Activated CD4-positive, alpha-beta T cell treated with anti-CD3 and anti-CD28 coated beads, Interleukin-2, amount 50 U/mL, for 24 hours (primary cell): ENCODE results near the gene NOTCH3.

ENCODE experiments used
- DNase-seq, 2 donors: peaks; one replicate each; pipeline ENCODE4 v3.0.0-alpha.2; 2020; ENCODE audit warnings: low read depth in 1 of 2, low spot score in 1 of 2

Gene NOTCH3

DNA sequence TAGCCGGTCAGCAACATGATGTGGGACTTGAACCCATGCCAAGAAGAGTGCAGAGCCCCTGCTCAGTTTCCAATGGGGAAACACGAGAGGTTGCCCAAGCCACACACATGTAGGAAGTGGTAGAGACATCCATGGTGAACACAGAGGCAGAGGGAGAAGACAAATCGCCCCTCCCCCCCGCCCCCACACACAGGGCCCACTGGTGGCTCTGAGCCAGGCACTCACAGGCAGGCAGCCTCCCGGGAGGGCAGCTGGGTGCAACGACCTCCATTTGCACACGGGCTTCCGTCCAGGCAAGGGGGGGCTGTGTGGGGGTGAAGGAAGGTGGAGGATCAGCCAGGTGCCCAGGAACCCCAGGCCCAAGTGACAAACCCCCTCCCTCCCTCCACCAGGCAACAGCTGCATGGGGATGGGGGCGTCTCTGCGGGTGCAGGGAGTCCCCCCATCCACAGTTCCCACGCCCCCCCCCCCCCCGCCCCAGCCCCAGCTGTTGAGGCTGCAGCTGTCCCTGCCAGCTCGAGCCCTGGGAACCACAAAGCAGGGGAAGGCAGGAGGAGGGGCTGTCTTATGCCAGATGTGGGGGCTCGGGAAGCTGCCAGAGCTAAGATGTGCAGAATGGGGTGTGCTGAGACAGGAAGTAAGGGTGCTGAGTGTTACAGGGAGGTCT is 3.4 kb downstream of the NOTCH3 start:
- DNase-seq = no peak

DNA sequence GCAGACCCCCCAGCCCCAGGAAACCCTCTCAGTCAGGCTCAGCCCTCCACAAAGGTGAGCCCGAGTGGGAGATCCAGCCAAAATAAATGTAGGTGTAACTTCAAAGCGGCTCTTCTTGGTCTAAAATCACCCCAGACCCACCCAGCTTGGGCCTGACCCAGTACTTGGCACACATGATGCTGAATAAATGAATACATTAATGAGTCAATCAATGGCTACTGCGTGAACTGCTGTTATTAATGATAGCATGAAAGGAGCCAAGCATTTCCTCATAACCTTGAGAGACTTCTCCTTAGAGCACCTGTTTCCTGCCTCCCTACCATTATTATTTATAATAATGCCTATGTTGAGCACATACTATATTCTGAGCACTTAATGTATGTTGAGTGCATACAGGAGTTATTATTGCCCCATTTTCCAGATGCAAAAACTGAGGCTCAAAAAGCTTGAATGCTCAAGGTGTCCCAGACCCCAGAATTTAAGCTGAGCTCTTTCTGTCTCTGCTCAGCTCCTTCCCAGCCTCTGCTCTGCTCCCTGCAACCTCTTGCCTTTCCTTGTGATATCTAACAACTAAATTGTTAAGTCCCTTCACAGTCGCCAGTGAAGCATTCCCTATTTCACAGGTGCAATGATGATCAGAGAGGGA is 4.3 kb downstream of the NOTCH3 start:
- no peak for DNase-seq

DNA sequence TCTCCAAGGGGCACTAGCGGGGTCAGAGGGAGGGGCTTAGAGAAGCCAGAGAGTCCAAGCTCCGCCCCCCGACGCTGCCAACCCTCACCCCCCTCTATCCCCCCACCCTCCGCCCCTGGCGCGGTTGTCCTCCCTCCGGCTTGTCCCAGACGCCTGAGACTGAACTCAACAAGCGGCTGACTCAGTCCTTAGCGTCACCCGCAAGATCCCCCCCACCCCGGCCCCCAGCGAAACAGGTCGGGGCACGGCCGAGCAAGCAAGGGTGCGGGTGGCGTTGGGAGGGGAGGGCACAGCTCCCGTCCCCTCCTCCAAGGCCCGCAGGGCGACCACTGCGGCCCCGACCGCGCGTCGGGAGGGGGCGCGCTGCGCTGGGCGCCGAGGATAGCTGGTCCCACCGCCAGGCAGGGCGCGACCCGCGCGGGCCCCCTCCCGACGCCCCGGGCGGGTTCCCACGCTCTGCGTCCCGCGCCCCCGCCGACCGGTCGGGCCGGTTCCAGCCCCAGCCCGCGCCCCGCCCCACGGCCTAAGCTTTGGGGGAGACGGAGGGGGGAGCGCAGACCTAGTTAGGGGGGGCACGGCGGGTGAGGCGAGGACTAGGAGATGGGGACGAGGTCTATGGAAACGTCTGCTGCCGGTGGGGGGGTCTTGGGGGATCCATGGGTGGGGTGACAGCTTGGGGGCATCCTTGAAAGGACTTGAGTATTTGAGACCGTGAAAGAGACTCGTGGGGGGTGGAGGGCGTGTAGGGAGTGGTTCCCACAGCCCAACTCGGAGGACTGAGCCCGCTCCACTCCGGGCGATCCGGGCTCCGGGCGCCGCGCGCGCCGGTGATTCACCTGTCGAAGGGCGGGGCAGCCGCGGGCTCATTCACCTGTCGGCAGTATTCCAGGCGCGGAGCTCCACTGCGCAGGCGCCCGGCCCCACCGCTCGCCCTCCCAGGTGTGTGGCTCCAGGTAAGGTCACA is 5.1 kb downstream of the NOTCH3 start:
- peak in 1 of 2 donors; percentile 14 for DNase-seq

DNA sequence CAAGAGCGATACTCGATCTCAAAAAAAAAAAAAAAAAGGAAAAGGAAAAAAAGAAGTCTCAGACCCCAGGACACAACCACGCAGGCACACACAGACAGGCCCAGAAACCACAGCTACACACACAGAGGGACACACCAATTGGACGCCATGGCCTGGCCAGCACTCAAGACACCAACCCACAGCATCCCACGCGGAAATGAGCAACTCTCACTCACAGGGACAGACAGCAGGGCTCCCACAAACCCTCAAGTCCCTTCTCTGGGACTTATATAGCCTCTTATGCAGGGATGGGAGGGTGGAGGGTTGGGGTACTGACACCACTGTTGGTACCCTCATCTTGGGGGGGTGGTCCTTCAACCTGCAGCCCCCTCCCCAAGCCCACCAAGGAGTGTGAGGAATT is 5.9 kb downstream of the NOTCH3 start:
- DNase-seq = no peak

DNA sequence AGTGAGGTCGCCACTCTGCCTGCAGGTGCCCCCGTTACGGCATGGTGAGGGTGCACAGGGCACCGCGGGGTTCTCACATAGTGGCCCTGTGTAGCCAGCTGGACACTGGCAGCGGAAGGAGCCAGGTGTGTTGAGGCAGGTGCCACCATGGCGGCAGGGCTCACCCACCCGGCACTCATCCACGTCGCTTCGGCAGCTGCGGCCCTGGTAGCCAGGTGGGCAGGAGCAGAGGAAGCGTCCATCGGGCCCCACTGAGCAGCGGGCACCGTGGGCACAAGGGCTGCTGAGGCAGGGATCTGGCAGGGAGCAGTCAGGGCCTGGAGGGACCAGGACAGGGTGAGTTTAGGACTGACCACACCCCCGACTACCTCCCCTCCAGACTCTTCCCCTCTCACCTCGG is 8.8 kb downstream of the NOTCH3 start:
- DNase-seq = no peak

DNA sequence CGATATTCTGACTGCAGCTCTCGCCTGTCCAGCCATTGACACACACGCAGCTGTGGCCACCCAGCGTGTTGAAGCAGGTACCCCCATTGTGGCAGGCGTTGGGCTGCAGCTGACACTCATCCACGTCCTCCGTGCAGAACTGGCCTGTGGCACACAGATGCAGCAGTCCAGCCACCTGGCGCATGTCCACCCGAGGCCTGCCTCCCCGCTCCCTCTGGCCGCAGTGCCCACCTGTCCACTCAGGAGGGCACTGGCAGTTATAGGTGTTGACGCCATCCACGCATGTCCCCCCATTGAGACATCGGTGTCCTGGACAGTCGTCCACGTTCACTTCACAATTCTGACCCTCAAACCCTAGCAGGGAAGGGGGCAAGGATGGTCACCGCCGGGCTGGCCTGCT is 9.3 kb downstream of the NOTCH3 start:
- DNase-seq = no peak

DNA sequence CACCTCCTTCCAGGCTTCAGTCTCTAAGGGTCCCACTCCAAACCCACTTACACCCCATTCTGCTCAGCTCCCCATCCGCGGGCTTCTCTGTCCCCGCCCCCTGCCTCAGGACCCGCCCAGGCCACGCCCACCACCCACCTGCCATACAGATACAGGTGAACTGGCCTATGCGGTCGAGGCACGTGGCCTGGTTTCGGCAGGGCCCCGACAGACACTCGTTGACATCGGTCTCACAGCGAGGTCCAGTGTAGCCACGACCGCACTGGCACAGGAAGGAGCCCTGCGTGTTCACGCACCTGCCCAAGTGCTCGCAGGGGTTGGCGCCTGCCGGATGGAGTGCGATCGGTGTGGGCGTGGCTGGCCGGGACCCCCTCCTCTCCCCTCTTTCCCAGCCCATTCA is 11.9 kb downstream of the NOTCH3 start:
- no peak for DNase-seq

DNA sequence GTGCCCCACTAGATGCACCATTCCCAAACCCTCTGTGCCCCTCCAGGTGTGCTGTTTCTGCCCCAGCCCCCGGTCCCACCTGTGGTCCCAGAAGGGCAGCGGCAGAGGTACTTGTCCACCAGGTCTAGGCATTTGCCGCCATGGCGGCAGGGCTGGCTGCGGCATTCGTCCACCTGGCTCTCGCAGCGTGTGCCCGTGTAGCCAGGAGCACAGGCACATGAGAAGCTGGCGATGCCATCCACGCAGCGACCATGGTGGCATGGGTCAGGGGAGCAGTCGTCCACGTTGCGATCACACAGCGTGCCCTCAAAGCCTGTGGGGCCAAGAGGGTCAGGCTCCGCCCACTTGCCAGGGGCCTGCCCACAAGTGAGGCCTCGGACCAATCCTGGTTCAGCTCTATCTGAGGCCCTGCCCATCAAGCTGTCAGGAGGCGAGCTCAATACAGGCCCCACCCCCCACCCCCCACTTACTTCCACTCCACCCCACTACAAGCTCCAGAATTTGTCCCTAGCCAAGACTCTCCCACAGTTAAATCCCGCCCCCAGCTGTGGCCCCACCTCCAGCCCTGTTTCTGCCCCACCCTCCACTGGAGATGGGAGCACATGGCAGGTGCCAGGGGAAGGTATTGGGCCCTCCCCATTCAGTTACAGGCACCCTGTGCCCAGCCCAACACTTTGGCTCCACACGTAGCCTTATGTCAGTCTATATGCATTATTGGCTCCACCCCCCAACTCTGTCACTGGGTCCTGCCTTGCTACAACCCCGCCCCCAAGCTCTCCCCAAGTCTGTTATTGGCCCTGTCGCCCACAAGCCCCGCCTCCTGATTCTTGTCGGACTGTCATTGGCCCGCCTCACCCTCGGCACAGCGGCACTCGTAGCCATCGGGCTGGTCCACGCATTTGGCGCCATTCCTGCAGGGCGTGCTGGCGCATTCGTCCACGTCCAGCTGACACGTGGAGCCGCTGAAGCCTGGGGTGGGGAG is 13.5 kb downstream of the NOTCH3 start:
- DNase-seq = no peak

DNA sequence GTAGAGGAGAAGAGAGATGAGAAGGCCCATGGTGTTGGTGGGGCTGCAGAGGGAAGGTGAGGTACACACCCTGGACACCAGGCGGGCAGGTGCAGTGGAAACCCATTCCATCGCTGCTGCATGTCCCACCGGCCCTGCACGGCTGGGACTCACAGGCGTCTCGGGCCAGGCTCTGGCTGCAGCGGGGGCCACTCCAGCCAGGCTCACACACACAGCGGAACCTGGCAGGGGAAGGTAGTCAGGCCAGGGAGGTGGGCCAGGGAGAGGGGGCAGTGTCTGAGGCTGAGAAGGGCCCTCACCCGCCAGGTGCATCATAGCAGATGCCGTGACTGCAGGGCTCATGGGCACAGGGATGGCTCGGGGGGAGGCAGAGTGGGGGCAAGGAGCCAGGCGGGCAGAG is 15.6 kb downstream of the NOTCH3 start:
- DNase-seq = no peak

DNA sequence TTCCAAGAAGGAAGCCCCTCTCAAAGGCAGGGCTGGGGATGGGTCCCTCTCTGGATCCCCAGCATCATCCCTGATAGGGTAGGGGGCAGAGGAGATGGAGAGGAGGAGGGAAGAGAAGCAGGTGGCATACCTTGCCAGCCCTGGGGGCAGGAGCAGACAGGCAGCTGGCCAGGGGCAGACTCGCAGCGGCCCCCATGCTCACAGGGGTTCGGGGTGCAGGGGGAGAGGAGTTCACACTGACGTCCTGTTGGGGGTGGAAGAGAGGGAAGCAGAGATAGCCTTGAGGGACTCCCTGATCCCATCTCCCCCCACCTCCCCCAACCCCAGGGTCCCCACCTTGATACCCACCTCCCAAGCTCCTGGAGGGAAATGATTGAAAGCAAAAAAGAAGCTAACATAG is 16.0 kb downstream of the NOTCH3 start:
- no peak for DNase-seq

DNA sequence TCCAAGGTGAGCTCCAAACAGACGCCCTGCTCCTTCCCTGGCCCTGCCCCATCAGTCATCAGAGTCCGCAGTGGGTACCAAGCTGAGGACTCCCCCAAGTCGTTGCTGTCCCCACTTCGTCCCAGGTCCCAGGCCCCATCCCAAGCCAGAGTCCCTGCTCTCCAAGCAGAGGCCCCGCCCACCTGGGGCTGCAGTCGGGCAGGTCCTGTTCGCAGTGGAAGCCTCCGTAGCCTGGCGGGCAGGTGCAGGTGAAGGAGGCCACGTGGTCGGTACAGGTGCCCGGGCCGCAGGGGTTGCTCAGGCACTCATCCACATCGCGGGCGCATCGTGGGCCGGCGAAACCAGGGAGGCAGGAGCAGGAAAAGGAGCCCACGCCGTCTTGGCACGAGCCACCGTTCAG is 19.4 kb downstream of the NOTCH3 start:
- DNase-seq = no peak

DNA sequence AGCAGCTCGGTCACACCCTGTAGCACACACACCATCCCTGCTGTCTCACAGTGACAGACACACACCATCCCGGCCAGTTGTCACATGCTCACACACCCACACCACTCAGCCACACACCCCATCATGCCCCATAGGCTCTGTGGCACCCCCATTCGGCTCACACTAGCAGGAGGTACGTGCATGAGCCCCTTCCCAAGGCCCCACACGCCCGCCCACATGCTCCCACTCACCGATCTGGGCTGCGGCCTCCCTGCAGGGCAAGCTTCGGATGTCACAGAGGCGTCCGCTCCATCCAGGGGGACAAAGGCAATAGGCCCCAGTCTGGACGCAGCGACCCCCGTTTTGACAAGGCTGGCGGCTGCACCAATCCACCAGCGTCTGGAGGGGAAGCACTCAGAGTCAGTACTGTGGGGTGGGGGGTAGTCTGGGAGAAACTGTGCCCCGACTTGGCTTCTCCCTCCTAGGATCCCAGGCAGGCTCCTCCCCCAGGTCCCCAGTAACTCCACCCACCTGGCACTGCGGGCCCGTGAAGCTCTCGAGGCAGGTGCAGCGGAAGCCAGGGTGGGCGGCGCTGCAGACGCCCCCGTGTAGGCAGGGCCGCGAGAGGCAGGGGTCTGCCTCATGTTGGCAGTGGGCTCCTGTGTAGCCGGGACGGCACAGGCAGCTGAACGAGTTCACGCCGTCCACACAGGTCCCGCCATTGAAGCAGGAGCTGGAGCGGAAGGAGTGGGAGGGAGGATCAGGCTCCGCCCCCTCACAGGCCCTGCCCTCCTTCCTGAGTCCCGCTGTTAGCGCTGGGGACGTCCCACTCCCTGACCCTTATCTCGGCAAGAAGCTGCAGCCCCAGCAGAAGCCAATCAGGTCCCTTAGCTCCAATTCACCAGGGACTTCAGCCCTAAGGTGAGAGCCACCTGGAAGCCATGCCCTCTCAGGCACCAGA is 20.1 kb downstream of the NOTCH3 start:
- no peak for DNase-seq

DNA sequence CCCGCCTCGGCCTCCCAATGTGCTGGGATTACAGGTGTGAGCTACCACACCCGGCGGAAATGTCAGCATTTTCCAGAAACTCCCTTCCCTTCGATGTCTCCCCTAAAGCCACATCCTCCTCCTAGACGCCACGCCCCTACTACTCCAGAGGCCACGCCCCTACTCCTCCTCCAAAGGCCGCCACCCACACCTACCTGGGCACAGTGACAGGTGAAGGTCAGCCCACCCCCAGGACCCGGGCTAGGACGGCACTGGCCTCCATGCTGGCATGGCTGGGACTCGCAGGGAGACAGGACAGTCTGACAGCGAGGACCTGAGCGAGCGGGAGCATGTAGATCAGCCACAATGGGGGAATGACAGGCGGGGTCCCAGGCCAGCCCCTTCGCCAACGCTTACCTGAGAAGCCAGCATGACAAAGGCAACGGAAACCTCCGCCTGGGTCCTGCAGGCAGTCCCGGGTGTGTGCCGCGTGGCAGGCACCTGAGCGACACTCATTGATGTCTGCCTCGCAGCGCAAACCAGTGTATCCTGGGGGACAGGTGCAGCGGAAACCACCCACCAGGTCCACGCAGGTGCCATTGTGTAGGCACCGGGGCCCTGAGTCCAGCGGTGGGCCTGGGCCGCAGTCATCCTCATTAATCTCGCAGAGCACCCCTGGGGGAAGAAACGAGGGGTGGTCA is 22.0 kb downstream of the NOTCH3 start:
- DNase-seq = no peak

DNA sequence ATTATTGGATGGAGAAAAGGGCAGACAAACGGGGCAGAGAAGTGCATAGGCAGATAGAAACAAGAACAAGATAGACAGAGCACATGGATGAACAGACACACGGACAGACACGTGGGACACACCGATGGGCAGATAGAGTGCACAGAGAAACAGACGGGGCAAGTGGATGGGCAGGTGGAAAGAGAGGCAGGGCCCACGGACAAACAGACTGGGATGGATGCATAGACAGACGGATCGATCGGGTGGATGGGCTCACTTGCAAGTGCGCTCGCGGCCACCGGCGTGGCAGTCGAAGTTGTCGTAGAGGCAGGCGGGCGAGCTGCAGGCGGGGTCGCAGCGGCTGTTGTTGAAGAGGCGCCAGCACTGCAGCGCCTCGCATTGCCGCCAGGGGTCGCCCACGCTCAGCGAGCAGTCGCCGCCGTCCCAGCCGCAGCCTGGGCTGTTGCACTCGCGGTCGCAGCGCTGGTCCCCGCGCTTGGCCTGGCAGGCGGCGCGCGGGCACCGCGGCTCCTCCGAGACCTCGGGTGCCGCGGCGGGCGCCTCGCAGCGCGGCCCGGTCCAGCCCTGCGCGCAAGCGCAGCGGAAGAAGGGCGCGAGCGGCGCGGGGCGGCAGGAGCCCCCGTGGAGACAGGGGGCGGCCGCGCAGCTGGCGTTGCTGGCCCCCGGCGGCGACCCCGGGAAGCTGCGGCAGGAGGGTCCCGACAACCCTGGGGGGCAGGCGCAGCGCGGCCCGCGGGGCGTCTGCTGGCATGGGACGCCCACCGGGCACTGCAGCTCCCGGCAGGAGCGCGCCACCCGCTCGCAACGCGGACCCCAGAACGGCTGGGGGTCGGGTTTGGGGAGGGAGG is 23.3 kb downstream of the NOTCH3 start:
- DNase-seq = peak; percentile 66 to 76

DNA sequence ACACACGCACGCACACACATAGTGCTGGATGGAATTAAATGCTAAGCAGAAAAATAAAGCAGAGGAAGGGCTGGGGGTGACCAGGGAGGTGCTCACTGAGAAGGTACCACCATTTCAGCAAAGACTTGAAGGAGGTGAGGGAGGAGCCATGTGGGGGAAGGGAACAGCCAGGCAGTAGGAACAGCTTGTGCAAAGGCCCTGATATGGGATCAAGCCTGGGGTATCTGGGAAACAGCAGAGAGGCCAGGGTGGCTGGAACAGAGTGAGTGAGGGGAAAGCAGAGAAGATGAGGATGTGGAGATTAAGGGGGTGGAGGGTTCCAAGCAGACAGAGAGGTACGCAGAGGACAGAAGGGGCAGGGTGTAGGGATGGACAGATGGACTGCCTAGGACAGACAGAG is 25.2 kb downstream of the NOTCH3 start:
- DNase-seq = no peak

DNA sequence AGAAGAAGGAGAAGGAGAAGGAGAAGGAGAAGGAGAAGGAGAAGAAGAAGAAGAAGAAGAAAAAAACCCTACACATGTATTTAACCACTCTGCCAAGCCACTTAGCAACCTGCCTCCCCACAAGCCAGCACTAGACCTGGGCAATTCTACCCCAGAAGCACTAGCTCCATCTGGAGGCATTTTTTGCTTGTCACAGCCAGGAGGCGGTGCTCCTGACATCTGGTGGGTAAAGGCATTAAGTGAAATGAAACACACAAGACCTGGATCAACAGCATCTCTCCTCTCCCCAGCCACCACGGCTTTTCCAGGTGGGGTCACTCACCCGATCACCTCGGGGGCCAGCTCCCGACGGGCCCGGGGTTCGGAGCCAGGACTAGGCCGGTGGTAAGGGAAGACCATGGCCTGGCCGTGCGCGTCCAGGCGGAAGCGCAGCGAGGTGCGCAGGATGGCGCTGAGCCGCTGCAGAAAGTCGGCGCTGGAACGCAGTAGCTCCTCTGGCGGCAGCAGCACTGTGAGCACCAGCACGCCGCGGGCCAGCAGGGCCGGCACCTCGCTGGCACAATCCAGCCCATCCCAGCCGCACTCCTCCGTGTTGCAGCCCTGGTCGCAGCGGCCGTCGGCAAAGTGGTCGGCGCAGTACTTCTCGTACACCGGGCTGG is 26.9 kb downstream of the NOTCH3 start:
- no peak for DNase-seq

DNA sequence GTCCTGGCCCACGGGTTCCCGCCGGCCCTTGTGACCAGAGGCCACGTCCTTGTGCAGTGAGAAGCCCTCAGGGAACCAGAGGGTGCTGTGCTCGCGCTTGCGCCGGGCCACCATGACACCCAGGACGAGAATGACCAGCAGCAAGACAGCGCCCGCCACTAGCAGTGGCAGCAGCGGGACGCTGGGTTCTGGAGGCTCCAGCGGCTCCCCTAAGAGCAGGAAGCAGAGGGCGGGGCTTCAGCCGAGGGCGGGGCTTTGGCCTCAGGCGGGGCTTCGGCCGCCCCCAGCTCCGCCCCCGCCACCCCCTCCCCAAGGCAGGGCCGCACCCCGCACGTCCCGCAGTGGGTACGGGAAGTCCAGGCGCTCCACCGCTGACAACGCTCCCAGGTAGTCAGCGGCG is 30.4 kb downstream of the NOTCH3 start:
- no peak for DNase-seq
